Glutamatergic neuron (in vitro differentiated cells): ENCODE data around the gene SOX1. TPM values are rescaled to one million over a fixed set of nuclear protein-coding genes. Genes with fewer than 3 reads are reported as not detected.

Experiments used
- DNase-seq: peaks from one replicate; pipeline ENCODE4 v3.0.0; 2022
- H3K27ac Mint-ChIP-seq: one replicate; pipeline ENCODE4 v1.8.0; 2020; ENCODE audit warnings: mild to moderate bottlenecking, mixed read lengths, inconsistent platforms; ENCODE audit not compliant: unreplicated experiment
- H3K27me3 Mint-ChIP-seq: one replicate; pipeline ENCODE4 v1.8.0; 2020; ENCODE audit warnings: mild to moderate bottlenecking, moderate library complexity, mixed read lengths, inconsistent platforms; ENCODE audit not compliant: unreplicated experiment
- H3K36me3 Mint-ChIP-seq: one replicate; pipeline ENCODE4 v1.8.0; 2020; ENCODE audit warnings: mild to moderate bottlenecking, mixed read lengths, inconsistent platforms; ENCODE audit not compliant: unreplicated experiment
- H3K4me1 Mint-ChIP-seq: one replicate; pipeline ENCODE4 v1.8.0; 2020; ENCODE audit warnings: mild to moderate bottlenecking, low read depth, mixed read lengths, inconsistent platforms; ENCODE audit not compliant: unreplicated experiment
- H3K4me3 Mint-ChIP-seq: one replicate; pipeline ENCODE4 v1.8.0; 2020; ENCODE audit warnings: mild to moderate bottlenecking, mixed read lengths, inconsistent platforms; ENCODE audit not compliant: unreplicated experiment
- H3K9me3 Mint-ChIP-seq: one replicate; pipeline ENCODE4 v1.8.0; 2020; ENCODE audit warnings: mild to moderate bottlenecking, moderate library complexity, mixed read lengths, inconsistent platforms; ENCODE audit not compliant: unreplicated experiment
- CTCF ChIP-seq: fragments of 200-600 bp; sonication (generic); IDR thresholded peaks from one replicate; pipeline ENCODE4 v1.5.0; 2021; ENCODE audit not compliant: partially characterized antibody, unreplicated experiment
- long read RNA-seq: library from polyadenylated mRNA; unstranded; transcript quantifications from one replicate; pipeline ENCODE4 v2.0.0, GENCODE V29; 2020; ENCODE audit not compliant: unreplicated experiment
- total RNA-seq: library from RNA; stranded (reverse); fragmentation: NEBNext Ultra II Directional; extraction: Animal tissue kit (Norgen Biotek cat#: 25700); gene quantifications from one replicate; pipeline ENCODE4 v1.2.1, GENCODE V29; 2021; ENCODE audit not compliant: unreplicated experiment

SOX1 gene
- total RNA-seq: 0.76 TPM
- long read RNA-seq: 0 reads

- H3K27me3 Mint-ChIP-seq: peaks cover 35% of the 10 kb centered on the region
- H3K4me1 Mint-ChIP-seq: peaks cover 12% of the 10 kb centered on the region
- no peak for TF ChIP-seq CTCF
- H3K27ac Mint-ChIP-seq: no peak within 1 kb of the TSS
- H3K9me3 Mint-ChIP-seq: peaks cover 20% of the 10 kb centered on the region
- peak; percentile 59 for DNase-seq
- H3K4me3 Mint-ChIP-seq: peak within 1 kb of the TSS; percentile 70
- no peaks in the 10 kb centered on the region for H3K36me3 Mint-ChIP-seq
Observed at GRCh38 chr13:112067116-112067741, at the start of gene SOX1. Gene SOX1 (plus strand): TSS chr13:112067149. CDS start chr13:112067659, 510 bp downstream.

DNA sequence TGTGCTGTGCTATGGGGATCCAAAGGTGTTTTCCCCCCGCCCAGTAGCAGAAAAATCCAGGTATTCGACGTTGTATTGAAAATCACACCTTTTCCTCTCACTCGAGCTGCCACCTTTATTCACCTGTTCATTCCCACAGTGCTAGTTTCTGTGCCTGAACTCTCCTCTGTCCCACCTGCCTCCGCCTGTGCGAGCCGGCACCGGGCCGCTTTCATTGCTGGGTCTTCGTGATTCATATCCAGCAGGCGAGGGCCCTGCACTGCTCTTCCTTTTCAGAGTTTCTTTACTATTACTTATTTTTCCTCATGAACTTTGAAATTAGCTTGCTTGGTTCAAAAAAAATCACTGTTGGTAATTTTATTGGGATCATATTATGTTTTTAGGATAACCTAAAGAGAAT is 42.4 kb upstream of the SOX1 start:
- Mint-ChIP-seq H3K27me3 (no peaks in the 10 kb centered on the region), H3K4me3 (no peak overlapping the region), H3K36me3 (peaks cover 9% of the 10 kb centered on the region), H3K4me1 (no peaks in the 10 kb centered on the region), H3K9me3 (peaks cover 10% of the 10 kb centered on the region), H3K27ac (no peak overlapping the region)
- DNase-seq: no peak
- TF ChIP-seq CTCF: no peak

DNA sequence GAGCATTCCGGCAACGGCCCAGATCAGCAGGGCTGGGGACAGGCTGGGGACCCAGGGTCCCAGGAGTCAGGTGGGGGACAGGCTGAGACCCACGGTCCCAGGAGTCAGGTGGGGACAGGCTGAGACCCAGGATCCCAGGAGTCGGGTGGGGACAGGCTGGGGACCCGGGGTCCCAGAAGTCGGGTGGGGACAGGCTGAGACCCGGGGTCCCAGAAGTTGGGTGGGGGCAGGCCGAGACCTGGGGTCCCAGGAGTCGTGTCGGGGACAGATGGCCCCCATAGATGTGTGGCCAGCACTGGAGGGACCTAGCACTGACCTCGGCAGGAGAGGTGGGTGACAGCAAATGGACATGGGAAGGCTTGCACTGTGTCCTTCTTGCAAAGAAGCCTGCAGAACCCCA is 39.7 kb upstream of the SOX1 start:
- Mint-ChIP-seq H3K36me3 (peaks cover 9% of the 10 kb centered on the region), H3K27me3 (peaks cover 5% of the 10 kb centered on the region), H3K4me1 (peaks cover 2% of the 10 kb centered on the region), H3K9me3 (peaks cover 10% of the 10 kb centered on the region), H3K27ac (no peak overlapping the region), H3K4me3 (no peak overlapping the region)
- DNase-seq: no peak
- no peak for TF ChIP-seq CTCF

DNA sequence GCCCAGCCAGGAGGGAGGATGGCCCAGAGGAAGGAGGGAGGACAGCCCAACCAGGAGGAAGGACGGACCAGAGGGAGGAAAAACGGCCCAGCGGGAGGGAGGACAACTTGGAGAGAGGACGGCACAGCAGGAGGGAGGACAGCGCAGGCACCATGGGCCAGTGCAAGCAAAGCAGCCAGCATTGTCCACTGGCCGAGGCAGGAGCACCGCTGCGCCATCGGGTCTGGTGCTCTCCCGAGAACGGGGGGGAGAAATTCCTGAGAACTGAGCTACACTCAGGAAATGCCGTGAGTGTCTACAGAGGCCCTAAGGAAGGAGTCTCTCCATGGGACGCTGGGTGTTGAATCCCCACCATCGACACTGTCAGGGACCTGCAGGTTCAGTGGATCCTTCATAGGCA is 38.5 kb upstream of the SOX1 start:
- Mint-ChIP-seq H3K4me1 (peaks cover 3% of the 10 kb centered on the region), H3K9me3 (peaks cover 11% of the 10 kb centered on the region), H3K27ac (no peak overlapping the region), H3K36me3 (peaks cover 5% of the 10 kb centered on the region), H3K4me3 (no peak overlapping the region), H3K27me3 (peaks cover 6% of the 10 kb centered on the region)
- no peak for TF ChIP-seq CTCF
- no peak for DNase-seq

DNA sequence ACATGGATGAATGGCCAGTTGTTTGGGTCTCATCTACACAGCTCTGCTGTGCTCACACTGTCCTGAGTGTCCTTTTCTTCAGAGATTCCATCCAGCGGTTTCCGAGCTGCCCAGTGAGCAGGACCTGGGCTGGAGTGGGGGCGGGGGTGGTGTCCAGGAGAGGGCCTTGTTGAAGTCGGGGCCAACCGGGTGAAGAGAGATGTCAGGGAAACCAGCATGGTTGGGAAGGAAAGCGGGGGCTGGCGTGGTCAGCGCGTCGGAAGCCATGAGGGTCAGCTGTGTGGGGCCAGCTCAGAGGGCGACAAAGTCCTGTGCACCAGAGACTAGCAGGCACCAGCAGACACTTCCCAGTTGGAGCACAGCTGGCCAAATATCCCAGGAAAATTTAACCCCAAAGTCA is 37.8 kb upstream of the SOX1 start:
- H3K36me3 Mint-ChIP-seq: peaks cover 5% of the 10 kb centered on the region
- H3K27me3 Mint-ChIP-seq: peaks cover 6% of the 10 kb centered on the region
- H3K4me1 Mint-ChIP-seq: peaks cover 5% of the 10 kb centered on the region
- H3K27ac Mint-ChIP-seq: no peak overlapping the region
- no peak for TF ChIP-seq CTCF
- H3K4me3 Mint-ChIP-seq: no peak overlapping the region
- H3K9me3 Mint-ChIP-seq: peaks cover 12% of the 10 kb centered on the region
- DNase-seq: no peak
